Measurements from ENCODE around the gene ADRA2B.

The ADRA2B gene

DNA sequence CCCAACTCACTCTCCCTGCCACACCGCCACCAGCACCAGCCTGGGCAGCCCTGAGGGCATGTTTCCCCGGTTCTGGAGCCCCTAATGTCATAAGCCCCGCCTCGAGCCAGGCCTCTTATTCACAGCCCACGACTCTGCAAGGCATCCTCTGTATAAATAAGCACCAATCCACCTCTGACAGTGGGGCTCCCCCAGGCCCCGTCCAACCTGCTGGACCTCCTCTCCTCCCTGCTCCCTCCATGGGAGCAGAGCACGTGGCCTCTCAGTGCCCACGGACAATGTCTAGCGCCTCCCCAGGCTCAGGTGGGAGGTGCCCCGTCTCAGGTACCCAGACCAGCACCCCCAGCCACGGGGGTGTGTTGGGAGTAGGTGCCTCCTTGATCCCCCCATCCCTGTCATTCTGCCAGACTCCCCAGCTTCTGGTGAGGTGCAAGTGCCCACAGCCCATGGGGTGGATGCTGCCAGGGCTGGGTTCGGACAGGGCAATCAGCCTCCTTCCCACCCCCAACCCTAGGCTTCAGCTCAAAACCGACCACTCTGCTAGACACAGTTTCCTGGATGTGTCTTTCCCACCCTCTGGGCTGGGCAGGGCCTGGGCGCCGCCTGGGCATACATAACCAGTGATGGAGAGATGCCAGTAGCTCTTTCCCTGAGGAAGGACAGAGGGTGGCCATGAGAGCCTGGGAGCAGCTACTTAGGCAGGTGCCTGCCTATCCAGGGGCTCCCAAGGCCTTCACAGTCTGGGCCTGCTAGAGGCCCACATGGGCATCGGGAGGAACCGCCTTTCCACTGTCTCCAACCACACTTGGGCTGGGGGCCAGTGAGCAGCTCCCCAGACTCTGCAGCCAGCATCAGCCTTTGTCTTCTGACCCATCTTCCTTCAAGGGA is 1.6 kb upstream of the ADRA2B start:
- DNase-seq (ENCODE audit: low read depth): no peak

GRCh38 chr2:96116879-96117533 is 635 bp upstream of the ADRA2B start:
- DNase-seq (ENCODE audit: low read depth): no peak

GRCh38 chr2:96115631-96116423 is 544 bp downstream of the ADRA2B start:
- DNase-seq (ENCODE audit: low read depth): no peak

- DNase-seq (ENCODE audit: low read depth): no peak
Measured at GRCh38 chr2:96114903-96115581, 1.3 kb downstream of the ADRA2B start.

- DNase-seq (ENCODE audit: low read depth): no peak
Measured at GRCh38 chr2:96114546-96114902, 1.8 kb downstream of the ADRA2B start.

DNA sequence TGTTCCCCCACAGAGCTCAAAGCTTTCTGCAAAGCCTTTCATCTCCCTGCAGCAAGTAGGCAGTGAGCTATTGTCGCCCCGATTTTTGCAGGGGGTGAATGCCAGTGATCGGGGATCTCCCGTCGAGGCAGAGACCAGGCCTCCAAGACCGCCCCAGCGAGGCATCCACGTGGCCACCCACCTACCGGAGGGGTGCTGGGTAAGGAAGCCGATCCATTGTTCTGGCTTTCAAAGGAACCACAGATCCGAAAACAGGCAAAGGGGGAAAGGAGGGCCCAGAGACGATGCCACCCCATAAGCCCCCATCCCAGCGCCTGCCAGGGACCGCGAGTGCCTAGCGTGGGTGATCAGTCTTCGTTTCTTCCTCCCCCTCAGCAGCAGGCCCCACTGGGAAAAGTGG is 2.4 kb downstream of the ADRA2B start:
- no peak for DNase-seq (ENCODE audit: low read depth)

GRCh38 chr2:96113367-96113677 is 3.0 kb downstream of the ADRA2B start:
- DNase-seq (ENCODE audit: low read depth): no peak

DNA sequence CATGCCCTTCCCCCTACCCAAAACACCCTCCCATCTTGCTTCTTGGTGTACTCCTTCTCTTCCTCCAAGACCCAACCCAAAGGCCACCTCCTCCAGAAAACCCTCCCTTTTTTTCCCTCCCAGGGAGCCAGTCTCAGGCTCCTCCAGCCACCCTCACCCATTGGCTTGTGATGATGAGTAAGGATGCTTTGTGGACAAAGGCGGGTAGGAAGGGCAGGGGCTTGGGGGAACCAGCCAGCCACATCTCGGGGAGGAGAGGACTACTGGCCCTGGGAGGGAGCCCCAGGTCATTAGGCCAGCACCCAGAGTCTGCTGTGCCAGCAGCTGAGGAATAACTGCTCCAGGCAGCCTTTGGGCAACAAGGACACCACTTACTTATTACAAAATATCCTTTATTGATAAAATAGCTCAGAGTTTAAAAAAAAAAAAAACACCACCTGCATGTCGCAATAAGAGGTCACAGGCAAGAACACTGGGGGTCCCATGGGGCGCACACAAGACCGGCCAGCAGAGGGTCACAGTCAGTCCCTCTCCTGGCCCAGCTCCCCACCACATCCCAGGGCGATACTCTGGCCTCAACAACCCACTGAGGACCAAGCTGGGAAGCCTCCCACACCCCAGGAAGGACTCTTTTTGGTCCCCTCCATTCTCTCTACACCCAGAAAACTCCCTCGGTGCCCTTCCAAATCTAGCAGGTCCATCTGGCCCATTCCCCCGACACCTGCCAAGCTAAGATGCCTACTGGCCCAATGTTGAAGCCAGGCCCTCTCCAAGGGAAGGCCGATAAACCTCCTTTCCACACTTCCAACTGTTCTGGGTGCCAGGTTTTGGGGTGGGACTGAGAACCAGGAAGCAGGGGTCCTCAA is 3.6 kb downstream of the ADRA2B start:
- DNase-seq (ENCODE audit: low read depth): no peak

DNA sequence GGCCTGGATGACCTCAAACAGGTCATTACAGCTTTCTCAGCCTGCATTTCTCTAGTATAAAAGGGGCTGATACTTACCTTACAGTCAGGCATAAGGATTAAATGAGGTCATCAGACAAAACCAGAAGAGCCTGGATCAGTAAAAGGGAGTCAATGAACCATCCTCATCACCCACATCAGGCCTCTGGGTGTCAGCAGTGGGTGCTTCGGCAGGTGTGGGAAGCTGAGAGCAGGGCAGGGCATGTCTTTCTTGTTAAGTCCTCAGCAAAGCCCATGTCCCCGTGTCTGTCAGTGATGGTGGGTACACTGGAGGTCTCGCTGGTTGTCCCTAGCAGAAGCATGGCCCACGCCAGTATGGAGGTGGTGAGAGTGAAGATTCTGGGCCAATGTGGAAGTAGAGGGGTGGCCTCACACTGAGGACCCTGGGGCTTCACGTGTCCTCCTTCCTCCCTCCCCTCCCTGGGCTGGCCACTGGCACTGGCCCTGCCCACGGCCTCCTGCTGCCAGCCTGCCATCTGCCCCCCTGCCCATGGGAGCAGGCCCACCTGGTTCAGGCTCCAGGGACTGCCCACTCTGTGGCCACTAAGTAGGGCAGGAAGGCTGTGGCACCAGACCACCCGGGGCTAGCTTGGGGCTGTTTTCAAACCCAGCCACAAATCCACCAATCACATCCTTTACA is 4.4 kb downstream of the ADRA2B start:
- DNase-seq (ENCODE audit: low read depth): no peak

DNA sequence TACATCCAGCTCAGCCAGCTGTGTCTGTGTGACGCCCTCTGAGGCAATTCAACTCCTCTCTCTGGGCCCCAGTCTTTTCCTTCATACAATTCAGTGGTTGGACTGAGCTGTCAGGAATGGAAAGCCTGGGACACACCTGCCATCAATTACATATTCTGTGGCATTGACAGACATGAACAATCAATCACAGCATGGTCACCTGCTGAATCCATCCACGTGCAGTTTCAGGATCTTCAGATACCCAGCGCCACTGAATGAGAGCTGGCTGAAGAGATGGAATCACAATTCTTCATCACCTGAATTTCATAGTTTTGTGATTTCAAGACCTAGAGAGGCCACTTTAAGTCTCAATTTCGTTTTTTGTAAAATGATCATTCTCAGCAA is 5.1 kb downstream of the ADRA2B start:
- no peak for DNase-seq (ENCODE audit: low read depth)

GRCh38 chr2:96110621-96111256 is 5.6 kb downstream of the ADRA2B start:
- no peak for DNase-seq (ENCODE audit: low read depth)

GRCh38 chr2:96109931-96110511 is 6.3 kb downstream of the ADRA2B start:
- no peak for DNase-seq (ENCODE audit: low read depth)

DNA sequence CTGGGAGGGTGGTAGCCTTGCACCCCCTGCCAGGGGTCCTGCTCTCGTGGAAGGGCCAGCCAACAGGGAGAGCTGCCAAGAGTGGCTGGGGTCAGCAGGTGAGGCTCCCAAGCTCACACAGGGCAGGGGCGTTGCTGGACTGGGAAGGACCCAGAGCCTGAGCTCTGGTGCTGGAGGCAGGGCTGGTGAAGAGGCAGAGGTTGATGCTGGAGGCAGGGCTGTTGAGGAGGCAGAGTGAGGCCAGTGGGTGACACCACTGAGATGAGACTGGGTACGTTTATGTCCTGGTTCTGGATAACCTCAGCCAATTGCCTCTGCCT is 7.0 kb downstream of the ADRA2B start:
- no peak for DNase-seq (ENCODE audit: low read depth)

DNA sequence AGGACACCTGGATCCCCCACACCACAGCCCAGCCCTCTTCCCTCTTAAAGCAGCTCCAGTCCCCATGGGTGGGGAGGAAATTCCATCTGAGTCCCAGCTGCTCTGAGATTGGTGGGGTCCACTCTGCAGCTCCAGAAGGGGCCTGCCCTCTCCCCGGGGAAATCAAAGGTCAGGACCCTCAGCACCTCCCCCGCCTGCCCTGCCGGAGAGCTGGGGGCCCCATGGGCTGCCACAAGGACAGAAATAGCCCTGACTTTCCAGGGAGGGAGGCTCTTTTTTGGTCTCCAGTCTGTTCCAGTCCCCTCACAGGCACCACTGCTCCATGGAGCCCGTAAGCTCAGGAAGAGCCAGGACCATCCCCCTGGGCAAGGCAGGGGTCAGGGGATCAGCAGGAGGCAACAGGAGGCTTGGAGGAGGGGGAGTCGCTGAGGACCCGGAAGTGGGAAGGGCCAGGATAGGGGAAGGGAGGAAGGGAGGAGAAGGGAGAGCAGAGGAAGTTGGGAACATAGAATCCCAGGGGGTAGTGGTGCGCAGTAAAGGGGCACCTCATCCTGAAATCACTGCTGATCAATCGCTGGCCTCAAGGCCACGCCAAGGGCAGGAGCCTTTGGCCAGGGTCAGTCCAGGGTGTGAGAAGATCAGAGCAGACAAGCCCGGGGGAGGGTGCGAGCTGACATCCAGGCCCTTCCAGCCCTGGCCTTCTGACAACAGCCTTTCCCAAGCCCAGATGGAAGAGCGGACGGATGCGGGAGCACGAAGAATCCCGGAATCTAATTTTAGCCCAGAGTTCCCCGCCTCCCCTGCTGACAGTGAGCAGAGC is 7.6 kb downstream of the ADRA2B start:
- DNase-seq (ENCODE audit: low read depth): no peak

GRCh38 chr2:96108151-96108540 is 8.2 kb downstream of the ADRA2B start:
- no peak for DNase-seq (ENCODE audit: low read depth)

GRCh38 chr2:96107708-96108065 is 8.7 kb downstream of the ADRA2B start:
- DNase-seq (ENCODE audit: low read depth): no peak

- no peak for DNase-seq (ENCODE audit: low read depth)
Measured at GRCh38 chr2:96106991-96107707, 9.2 kb downstream of the ADRA2B start.

- no peak for DNase-seq (ENCODE audit: low read depth)
Measured at GRCh38 chr2:96105994-96106715, 10.2 kb downstream of the ADRA2B start.
